Glomerular visceral epithelial cell (primary cell): Measurements from ENCODE around the gene SERPINH1.

ENCODE experiments used
- DNase-seq: peaks from one replicate; pipeline ENCODE4 v3.0.0-alpha.2; 2016; ENCODE audit errors: extremely low spot score

Gene SERPINH1

DNA sequence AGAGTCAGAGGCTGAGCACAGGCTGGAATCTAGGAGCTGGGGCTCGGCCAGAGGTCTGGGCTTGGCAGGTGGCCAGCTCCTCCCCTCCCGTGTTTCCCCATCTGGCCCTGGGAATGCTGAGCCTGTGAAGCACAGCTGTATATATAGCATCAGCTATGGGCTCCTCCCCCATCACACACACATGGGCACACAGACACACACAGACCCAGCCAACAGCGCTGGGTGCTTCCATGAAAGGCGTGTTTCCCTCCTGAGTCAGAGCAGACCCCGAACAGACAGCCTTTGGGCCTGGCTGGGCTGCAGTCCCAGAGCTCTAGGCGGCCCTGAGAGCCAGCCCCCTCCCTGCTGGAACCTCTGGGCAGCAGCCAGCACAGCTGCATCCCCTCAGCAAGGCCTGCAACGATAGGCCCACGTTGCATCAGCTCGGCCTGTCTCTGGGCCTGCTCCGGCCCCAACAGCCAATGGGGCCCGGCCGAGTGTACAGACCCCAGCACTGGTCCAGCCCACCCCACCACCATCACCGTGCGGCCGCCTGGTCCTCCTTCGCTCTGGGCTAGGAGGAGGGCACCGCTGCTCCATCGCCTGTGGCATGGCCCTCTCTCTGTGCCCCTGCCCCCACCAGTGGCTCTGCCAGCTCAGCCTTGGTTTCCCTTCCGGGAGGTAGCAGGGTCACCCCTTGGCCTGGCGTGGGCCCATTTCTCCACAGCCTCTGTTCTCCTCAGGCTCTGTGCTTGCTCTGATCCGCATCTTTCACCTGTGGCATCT lies 7.6 kb upstream of the SERPINH1 start:
- DNase-seq: peak; percentile 31

DNA sequence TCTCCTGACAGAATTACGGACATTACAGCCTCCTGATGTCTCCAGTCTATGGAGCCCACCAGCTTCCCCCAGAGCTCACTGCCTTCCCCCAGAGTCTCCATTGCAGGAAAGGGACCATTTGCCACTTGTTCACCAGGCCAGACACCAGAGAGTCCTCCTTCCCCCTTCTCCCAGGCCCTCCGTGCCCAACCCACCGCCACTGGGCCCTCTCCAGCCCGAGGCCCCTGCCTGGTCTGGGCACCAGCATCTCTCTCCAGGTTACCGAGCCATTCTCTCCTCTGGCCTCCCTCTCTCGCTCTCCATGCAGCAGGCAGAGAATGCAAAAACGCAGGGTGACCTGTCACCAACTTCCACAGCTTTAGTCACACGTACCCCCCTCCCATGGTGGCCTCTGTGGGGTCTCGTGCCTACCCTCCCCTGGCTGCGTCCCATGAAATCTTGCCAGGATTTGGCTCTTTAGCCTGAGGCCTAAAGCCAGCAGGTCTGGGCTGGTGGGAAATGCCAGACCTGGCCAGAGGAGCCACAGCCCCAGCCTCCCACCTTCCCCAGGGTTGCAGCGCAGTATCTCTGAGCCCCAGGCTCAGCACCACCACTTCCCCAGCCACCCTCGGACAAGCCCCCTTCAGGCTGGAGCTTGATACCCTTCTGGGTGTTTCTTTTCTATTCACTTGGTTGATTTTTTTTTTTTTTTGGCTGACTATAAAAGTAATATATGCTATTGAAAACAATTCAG lies 6.8 kb upstream of the SERPINH1 start:
- no peak for DNase-seq

DNA sequence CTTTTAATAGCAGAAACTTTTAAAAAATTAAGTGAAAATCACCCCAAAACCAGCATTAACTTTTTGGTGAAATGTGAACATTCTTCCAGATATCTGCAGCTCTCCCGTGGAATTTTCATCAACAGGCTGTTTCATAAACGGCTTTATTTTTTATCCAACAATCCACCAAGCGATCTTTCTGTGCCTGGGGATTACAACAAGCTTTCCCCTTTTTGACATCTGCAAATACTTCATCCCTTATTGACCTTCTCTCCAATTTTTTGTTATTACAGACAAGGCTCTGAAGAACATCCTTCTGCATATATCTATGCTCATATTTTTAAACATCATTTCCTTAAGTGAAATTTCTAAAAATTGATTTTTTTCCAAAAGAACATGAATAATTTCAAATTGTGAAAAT lies 5.8 kb upstream of the SERPINH1 start:
- DNase-seq: no peak

DNA sequence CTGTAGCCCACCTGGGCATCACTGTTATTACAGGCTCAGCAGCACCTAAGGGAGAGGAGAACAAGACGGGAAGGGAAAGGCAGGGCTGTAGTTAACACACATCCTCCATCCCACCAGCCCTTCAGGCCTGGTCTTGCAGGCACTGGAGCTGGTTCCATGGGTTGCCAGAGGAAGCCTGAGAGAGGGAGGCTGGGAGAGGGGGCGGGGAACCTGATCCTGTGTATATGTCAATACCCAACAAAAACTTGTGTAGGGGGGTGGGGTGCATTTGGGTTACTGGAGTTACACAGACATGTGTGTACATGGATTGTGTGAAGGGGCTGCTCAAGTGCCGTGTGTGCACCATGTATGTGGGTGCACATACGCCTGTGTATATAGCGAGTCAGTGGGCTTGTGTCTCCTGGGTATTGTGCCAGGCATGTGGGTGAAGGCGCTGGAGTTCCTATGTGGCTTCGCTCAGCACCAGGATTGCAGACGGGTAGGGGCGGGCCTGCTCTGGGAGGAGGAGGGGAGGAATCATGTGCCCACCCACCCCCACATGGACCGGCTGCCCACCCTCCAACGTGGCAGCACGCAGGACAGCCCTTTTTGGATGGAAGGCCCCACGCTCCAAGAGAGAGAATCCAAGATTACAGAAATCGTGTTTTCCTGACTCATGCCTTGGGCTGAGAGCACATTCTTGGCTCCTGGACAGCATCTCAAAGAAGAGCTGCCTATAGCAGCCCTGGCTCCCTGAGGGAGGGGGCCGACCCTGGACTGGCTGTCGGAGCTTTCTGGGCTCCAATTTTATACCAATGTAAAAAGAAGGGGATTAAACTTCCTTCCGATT lies 4.2 kb upstream of the SERPINH1 start:
- peak; percentile 17 for DNase-seq

DNA sequence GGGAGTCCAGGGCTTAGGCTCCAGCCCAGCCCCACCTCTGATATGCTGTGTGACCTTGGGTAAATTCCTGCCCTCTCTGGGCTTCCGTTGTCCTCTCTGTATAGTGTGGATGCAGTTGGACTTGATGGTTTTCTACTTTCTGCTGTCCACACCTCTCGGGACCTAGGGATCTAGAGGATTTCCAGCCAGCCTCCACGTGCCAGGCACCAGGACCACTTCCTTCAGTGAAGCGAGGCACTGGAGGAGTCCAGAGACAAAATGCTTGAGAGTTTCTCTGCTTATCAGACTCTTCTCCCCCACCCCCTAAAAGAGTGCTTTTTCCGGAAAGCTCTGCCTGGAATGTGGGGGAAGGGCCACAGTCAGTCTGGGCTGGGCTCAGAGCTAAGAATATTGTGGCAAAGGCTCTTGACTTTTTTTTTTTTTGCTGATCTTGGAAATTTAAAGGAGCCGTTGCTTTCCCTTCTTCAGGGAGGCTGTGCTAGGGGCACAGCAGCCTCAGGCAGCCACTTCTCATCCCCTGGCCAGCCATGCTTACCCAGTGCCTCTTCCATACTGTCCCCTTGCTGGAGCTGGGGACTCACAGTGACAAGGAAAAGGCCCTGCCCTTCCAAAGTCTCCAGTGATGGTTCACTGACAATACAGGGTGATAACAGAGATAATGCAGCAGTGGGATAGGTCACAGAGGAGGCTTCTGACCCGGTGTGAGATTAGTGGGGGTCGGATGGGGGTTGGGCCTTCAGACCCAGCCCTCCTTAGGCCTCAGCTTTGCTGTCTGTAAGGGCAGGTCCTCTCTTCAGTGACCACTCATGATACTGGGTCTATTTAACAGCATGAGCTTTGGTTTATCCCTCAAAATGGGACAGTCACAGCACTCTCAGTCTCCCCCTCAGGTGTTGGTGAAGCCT lies 2.9 kb upstream of the SERPINH1 start:
- no peak for DNase-seq

DNA sequence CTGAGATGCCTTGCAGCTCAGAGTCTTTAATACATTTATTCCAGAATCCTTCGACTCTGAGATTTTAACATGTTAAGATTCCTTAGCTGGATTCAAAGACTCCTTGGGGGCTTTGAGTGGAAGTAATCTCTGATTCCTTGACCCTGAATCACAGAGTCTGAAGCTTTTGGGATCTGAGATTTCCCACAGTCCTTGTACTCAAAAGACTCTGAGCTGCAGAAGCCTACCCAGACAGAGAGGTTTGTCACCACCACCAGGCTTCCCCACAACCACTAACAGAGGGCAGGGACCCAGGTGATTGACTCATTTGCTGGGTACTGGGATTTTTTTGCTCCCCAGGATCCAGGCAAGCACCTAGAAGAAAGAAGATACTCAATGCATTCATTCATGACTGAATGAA lies 1.4 kb upstream of the SERPINH1 start:
- DNase-seq: peak; percentile 19

DNA sequence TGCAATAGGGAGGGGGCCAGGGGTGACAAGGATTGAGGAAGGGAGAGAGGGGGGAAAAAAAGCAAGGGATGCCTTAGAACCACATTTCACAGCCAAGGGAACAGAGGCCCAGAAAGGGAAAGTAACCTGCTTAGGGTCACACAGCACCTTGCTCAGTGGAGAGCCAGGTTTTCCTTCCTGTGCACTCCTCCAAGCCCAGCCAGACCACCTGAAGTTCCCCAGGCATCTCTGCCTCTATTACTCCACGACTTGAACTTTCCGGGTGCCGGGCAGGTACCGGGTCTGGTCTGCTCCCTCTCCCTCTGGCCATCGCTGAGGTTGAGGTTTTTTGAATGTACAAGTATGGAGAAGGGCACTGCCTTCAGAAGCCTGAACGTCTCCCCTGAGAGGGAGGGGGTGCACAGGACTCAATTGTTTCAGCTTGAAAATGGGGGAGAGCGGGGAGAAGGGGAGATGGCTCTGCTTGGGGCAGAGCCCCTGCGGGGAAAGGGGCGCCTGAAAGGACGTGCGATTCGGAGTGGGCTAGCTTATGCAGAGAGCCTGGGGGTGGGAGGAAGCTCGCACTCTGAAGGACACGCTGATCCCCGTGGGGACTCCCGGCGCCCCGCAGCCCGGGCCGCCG lies 516 bp upstream of the SERPINH1 start:
- no peak for DNase-seq

DNA sequence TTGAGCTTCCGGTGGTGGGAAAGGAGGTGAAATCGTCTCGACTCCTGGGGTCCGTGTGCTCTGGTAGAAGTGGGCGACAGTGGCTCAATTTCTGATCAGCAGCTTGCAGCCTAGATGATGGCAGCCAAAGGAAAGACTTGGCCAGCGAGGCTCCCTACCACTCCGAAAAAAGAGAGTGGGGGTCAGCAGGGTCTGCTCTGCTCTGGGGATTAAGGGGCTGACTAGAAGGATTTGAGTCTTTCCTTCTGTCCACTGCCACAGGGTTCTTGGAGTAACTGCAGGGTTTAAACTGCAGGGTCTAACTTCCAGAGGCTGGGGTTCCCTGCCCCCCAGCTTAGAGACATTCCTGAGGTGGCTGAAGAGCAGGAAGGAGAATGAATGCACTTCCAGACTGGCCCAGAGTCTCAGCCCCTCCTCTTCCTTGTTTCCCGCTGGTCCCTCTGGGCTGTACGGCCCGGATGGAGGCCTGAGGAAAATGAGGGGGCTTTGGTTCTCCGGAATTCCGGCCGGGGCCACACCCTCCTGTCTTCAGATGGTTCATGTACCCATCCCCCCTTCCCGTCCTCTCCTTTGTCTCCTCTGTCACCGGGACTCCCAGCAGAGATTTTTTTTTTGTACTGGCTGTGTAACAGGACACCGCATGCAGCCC lies 907 bp downstream of the SERPINH1 start:
- peak; percentile 76 for DNase-seq

DNA sequence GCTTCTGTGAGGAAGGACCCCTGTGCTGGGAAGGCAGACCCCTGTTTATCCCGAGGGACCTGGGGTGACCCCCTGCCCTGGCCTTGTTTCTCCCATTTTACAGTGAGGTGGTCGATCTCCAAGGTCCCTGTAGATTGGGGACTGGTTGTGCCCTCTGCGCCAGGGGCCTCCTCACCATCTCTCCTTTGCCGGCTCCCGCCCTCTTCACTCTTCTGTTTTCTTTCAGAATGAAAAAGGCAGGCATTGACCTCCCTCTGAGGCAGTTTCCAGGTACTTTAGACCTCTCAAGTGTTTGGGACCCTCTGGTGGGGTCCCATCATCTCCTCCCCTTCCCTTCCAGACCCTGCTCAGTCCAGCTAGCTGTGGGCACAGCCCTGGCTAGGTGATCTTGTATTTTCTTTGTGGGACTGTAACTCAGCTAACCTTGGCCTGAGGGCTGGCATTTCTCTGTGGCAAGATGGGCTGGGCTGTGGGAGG lies 1.5 kb downstream of the SERPINH1 start:
- no peak for DNase-seq

DNA sequence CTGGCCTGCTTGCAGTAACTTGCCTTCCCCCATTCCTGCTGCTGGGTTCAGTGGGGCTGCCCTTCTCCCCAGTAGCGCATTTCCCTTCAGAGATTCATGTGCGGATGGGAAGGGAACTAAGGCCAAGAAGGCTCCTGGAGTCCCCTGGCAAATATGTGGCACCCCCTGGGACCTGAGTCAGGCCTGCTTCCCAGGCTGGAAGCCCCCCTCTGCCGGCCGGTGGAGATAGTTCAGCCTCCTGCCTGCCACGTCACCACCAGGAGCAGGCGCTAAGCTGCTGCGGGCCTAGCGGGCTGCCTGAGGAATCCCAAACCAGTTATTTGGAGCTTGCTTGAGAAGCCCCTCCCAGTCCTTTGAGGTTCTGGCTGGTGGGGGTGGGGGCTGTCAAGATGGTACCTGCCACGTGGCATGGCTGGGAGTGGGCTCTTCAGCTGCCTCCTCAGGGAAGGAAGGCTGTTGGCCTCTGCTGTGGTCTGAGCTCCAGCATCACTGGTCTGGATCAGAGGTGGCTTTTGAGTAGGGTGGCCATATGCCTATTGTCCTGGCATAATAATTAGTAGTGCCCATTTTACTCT lies 2.0 kb downstream of the SERPINH1 start:
- peak; percentile 71 for DNase-seq

DNA sequence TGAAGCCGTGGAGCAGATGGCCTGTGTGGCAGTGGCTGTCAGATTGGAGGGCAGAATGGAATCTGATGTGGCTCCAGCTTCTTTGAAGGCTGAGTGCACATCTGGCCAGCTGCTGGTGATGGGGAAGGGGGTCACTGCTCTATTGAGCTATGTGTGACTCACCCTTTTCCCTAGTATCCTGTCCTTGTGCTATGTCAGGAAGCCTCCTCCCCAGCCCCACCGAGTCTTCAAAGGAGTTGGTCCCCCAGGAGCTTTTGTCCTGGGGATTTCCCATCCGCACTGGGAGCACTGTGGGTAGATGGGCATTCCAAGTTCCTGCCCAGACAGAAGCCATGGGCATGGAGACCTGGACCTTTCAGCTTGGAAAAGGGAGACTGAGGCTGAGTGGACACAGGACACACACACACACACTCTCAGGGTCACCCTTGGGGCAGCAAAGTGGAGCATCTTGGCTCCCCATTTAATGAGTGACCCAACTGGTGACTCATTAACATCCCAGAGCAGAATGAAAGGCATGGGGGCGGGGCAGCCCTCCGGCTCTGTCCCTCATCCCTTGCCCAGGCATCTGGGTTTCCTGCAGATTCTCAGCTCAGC lies 3.3 kb downstream of the SERPINH1 start:
- DNase-seq: peak; percentile 82

DNA sequence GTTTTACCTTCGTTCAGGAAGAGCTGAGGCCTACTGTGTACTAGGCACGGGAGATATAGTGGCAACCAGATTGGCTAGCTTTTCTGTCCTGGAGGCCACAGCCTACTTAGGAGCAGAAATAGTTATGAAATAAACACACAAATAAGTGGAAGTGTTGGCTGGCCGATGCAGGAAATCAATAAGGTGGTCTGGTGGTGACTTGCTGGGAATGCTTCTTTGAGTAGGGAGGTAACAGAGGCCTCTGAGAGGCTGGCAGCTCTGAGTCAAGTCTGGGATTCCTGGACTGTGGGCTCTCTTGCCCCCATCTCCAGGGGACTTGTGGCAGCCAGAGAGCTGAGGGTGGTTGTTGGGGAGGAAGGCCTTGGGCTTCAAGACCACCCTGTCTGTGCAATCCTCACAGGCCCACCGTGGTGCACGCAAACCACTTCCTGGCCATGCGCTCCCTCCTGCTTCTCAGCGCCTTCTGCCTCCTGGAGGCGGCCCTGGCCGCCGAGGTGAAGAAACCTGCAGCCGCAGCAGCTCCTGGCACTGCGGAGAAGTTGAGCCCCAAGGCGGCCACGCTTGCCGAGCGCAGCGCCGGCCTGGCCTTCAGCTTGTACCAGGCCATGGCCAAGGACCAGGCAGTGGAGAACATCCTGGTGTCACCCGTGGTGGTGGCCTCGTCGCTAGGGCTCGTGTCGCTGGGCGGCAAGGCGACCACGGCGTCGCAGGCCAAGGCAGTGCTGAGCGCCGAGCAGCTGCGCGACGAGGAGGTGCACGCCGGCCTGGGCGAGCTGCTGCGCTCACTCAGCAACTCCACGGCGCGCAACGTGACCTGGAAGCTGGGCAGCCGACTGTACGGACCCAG lies 4.1 kb downstream of the SERPINH1 start:
- DNase-seq: no peak

DNA sequence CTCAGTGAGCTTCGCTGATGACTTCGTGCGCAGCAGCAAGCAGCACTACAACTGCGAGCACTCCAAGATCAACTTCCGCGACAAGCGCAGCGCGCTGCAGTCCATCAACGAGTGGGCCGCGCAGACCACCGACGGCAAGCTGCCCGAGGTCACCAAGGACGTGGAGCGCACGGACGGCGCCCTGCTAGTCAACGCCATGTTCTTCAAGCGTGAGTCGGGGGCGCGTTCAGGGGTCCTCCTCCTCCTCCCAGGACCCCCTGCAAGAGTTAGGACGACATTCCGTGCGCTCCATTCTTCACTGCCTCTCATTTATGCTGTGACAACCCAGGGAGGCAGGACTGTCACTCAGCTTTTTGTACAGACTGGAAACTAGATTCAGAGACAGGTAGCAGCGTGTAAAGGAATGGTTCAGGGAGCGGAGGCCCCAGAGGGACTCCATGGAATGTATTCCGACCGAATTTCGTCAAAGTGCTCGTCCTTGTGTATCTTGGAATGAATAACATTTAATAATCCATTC lies 4.8 kb downstream of the SERPINH1 start:
- DNase-seq: no peak

DNA sequence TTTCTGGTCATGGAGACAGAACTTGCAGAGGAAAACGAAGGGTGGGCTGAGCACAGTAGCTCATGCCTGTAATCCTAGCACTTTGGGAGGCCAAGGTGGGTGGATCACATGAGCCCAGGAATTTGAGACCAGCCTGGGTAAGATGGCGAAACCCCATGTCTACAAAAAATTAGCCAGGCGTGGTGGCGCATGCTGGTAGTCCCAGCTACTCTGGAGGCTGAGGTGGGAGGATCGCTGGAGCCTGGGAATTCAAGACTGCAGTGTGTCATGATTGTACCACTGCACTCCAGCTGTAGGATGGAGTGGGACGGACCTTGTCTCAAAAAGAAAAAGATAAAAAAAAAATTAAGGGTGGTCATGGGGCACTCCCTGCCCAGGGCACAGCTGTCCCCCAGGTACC lies 5.9 kb downstream of the SERPINH1 start:
- DNase-seq: no peak

DNA sequence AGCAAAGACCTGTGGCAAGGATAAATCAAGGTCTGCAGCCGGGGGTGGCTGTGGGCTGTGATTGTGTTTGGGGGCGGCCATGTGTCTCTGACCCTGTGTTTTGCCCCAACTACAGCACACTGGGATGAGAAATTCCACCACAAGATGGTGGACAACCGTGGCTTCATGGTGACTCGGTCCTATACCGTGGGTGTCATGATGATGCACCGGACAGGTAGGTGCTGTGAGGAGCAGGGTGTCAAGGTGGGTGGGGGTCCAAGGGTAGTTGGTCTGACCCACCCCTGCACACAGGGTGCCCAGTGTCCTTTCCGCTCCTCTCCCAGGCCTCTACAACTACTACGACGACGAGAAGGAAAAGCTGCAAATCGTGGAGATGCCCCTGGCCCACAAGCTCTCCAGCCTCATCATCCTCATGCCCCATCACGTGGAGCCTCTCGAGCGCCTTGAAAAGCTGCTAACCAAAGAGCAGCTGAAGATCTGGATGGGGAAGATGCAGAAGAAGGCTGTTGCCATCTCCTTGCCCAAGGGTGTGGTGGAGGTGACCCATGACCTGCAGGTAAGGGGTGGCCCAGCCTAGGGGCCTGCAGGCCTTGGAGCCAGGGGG lies 6.7 kb downstream of the SERPINH1 start:
- no peak for DNase-seq

DNA sequence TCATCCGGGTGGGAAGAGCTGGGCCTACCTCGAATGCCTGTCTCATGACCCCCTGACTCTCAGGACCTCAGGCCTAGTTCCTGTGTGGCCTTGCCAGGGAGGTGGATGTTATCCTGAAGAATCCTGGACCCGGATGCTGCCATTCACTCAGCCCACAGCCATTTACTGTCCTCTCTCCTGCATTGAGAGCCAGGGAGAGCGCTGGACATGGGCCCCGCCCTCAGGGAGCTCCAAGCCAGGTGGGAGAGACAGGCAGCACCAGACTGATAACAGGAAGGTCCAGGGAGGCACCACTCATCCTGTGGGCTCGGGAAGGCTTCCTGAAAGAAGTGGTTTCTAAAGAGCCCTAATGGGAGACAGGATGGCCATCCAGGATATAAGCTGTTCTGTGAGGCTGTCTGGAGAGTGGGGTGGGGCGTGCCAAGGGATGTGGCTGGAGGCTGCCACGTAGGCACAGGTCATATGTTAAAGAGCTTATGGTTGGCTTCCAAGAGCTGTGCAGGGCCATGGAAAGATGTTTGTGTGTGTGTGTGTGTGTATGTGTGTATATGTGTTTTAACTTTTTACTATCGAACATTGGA lies 8.6 kb downstream of the SERPINH1 start:
- no peak for DNase-seq

DNA sequence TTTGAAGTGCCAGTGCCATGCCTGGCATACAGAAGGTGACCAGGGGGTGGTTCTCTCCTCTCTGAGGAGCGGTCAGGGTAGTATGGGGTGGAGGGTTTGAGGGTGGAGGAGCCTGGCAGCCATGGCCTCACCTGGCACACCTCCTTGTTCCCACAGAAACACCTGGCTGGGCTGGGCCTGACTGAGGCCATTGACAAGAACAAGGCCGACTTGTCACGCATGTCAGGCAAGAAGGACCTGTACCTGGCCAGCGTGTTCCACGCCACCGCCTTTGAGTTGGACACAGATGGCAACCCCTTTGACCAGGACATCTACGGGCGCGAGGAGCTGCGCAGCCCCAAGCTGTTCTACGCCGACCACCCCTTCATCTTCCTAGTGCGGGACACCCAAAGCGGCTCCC lies 9.6 kb downstream of the SERPINH1 start:
- no peak for DNase-seq

DNA sequence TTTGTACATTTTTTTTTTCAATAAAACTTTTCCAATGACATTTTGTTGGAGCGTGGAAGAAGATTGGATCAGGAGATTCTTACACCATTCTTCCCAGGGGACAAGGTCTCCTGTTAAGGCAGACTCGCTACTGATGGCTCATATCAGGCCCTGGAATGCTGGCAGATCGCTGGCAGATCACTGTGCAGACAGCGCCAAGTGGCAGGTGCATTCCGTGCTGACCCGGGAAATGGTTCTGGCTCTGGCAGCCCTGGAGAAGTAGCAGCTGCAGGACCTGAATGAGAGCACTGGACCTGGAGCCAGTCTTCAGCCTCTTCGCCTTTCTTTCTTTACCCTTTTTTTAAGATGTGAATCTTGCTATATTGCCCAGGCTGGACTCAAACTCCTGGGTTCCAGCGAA lies 10.7 kb downstream of the SERPINH1 start:
- no peak for DNase-seq
